Raji (cell line): Measurements from ENCODE around the gene CAPN14.

Experiments
- POLR2A ChIP-seq: IDR thresholded peaks from 2 replicates; pipeline ENCODE4 v1.6.1; 2011; ENCODE audit warnings: low read depth, low read length, control low read depth; ENCODE audit not compliant: insufficient read depth

The CAPN14 gene

DNA sequence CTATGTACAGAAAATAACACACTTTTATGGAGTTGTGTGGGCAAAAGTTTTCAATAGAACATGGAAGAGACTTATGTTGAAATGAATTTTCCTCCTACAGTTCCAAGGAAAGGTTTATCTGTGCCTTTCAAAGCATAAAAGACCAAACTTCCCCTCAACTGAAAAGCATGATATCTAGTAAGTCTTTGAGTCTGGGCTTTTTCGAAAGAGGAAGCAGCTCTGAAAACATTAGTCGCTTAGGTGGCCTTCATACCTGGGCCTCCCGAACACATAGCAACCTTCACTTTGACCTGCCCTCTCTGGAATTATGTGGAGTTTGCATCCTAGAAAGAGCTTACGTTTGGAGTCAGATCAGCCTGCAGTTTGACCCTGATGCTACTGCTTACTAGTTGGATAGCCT, 4.8 kb upstream of the CAPN14 start:
- TF ChIP-seq POLR2A, result no peak

DNA sequence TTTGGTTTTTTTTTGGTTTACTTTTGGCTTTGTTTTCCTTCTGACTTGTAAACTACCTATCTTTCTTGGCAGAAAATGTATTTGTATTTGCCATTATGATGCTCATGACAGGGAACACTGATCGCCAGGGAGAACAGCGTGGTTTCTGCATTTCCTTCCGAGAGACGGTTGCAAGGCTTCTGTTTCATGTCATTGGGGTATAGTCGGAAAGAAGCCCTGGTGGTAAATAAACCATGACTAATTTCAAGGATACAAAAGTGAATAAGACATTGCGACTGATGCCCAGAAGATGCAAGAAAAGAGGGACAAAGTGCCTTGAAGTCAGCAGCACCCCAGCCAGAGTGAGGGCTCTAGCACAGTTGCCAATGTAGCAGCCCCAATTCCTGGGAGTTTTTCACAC, 4.2 kb upstream of the CAPN14 start:
- TF ChIP-seq POLR2A, result no peak

DNA sequence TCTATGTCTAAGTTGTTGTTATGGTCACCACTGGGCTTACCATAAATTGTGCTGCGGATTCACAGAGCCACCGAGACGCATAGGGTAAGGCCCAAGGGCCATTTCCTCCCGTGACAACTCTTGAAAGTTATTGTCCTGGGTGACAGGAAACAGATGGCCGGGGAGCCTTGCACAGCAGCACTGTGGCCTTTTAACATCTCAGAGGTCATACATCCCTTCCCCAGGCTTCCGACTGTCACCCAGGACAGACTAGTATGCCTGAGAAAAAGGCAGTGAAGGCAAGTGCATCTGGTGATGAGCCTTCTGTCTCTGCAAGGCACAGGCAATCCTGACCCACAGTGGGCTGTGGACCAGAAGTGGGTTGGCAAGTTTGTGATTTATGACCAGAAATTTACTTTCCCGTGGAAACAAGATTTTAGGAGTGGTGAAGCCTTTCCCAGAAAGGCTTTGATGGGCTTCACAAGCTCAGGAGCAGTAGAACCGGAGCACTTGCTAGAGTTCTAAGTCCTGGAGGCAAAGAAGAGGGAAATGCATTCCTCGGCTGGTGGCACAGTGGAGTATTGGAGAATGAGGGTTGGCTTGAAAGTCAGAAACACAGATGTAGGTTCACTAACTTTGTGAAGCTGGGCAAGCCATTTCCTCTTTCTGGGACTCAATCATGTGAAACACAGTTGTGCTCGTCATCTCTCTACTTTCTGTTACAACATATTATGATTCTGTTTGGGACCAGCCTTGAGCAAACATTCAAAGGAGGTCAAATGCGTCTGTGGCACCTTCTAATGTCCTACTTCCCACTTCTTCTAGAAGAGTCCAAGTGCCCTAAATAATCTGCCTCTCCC, 2.0 kb upstream of the CAPN14 start:
- TF ChIP-seq POLR2A, result no peak

DNA sequence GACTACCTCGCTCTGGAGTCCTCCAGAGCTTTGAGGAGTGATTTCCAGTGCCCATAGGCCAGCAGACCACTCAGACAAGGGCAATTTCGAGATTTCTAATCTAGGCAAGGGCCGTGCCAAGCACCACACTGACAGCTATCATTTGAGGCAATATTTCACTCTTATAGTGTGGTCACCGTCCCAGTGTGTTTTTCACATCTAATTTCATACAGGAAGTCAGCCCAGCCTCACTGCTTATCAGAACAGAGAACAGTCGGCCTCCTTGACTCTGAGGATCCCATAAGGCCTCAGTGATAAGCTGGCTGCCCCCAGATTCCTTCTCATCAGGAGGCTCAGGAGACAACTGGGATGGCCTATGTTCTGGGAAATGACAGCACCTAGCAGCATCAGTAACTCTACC, 581 bp downstream of the CAPN14 start:
- no peak for TF ChIP-seq POLR2A

DNA sequence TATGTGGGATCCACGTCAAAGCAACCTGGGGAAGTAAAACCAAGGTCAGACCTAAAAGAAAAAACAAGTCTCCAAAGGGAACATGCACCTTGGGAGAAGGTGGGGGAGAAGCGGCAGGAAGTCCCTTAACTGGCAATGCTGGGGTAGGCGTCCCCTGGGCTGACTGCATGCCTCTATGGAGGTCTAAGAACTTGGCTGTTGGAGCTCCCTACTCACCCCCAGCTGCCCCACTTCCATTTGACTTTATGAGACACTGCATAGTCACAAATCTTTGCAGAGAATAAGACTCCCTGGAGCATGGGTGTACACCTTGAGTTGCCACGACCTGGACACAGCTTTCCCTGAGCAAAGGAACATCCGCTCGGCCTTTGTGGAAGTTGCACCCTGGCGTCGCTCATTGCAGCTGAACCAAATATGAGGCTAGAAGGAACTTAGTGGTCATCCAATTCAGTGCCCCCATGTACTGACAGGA, 2.8 kb downstream of the CAPN14 start:
- no peak for TF ChIP-seq POLR2A

DNA sequence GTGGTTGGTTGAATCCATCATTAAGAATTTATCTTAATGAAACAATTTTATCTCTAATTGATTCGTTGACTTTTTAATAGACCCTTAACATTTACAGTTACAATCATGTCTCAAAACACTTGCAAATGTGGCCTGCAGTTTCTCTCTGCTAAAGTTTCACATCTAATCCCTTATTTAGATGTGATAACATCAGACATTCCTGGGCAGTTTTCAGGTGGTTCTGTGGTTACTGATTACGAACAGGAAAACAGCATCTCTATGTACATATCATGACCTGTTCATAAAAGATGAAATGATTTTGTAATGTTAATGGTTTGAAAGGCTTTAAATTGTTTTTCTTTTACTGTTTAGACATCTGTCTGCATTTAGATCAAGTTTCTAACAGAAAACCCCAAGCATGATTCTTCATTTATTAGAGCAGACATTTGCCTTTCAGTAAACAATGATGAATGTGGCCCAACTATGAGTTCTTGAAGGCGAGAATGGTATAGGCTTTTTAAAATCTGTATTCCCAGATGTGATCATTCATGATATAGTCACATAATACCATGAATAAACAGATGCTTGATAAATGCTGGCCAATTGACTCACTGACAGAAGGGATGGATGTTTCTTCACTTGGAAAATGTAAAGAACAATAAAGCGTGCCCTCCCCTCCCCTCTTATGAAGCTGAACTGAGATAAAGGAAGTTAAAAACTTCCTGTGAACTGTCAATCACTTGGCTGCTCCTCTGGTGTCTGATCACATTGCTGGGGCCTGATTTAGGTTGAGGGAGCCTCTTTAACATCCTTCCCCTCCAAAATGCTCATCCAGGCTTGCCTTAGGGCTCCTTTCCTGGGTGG, 3.5 kb downstream of the CAPN14 start:
- TF ChIP-seq POLR2A, result no peak

DNA sequence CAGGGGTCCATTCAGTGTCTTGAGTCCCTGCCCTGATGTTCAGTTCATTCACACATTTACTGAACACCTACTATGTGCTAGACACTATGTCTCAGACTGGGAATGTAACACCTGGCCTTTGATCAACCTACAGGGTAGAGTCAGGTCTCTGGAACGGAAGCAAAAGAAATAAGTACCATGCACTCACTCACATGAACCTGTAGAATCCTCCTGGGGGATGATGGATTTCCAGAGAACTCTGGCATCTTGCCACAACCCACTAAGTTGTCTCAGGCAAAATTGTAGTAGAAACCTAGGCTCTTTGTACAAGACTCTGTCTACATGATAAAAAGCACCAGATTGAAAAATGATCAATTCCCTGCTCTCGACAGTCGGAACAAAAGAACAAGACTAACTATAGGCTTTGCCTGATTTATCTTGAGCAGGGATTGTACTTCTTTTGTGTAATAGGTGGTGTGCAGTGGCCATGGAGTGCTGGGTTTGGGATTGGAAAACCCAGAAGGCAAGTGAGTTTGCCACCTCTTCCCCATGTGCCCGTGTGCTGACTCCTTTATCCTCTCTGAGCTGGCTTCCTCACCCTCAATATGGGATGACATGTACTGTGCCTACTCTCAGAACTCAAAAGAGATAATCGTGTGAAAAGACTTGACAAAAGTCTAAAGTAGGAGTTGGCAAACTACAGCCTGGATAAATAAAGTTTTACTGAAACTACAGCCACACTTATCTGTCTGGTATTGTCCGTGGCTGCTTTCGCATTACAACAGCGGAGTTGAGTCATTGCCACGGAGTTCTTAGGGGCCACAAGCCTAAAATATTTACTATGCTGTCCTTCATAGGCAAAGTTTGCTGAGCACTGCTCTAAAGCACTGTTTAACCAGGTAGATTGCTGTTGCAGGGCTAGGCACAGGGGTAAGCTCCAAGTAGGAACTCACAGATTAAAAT, 4.4 kb downstream of the CAPN14 start:
- no peak for TF ChIP-seq POLR2A

DNA sequence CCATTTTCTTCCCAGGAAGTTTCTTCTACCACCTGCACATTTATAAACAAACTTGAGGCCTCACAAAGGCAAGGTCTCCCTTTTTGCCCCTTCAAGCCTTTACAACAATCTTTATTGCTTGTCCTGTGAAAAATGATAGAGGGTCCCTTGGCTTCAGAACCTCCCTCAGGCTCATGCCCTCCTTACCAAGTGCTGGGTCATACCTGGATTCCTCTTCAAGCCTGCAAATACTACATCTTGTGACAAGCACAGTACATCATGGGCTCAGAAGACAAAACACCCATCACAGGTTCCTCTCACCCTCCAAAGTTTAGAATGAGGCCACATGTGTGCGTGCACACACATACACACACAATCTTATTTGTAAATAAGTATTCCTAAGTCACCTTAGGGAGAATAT, 9.1 kb downstream of the CAPN14 start:
- no peak for TF ChIP-seq POLR2A

DNA sequence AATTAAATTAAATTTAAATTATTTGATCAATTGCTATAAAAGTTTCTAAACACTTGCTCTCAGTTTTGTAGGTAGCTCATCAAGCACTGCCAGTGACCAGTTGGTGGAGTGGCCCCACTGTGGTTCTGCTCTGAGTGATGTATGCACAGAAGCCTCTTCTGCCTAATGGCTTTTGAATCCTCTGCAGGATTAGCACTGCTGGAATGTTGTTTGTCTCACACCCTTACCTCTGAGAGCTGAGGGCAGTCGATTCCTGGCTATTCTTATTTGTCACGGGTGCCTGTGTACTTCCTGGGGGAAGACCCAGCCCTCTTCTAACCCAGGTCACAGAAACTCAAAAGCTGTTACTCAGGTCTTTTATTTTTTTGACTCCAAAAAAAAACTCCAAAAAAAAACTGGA, 9.5 kb downstream of the CAPN14 start:
- TF ChIP-seq POLR2A, result no peak

DNA sequence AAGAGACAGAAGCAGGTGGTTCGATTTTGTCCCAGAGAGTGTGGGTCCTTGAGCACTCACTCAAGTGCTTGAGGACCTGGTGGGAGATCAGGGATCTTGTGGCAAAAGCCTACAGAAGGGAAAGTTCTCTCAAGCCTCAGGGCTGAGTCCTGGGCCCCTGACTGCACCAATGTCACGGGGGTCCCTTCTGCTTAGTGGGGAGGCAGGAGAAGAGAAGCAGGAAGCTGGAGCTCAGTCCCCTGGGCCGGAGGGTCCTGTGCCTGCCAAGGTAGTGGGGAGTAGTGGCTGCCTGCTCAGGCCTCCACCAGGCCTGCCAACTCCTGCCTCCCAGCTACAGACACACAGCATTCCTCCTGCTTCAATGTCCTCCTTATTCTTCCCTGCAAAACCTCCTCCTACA, 11.7 kb downstream of the CAPN14 start:
- TF ChIP-seq POLR2A, result no peak

DNA sequence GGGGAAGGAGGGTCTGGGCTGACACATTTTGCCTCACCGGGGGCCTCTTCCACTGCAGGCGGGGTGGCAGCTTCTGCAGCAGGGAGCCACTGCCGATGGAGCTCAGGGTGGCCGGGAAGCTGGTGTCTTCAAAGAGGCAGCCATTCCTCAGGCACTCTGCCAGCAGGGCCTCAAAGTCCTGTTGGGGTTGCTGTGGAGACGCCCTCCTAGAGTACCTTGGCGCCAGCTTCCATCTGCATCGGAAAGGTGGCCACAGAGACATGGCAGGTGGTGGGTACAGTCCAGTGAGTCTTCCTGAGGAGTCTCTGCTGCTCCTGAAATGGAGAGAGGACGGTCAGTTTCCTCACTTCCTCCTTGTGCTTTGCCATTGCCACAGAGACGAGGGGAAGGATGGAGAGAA, 12.1 kb downstream of the CAPN14 start:
- TF ChIP-seq POLR2A, result no peak

DNA sequence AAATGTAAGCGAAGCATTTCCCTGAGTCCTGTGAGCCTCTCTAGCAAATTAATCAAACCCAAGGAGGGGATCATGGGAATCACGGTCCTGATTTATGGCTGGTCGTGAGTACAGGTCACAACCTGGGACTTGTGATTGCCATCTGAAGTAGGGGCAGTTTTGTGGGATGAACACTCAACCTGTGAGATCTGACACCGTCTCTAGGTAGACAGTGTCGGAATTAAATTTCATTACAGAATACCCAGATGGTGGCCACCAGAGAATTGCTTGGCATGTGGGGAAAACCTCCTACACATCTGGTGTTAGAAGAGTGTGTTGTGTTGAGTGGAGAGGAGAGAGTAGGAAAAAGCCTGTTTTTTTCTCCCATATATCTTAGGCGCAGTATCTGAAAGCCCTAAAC, 12.5 kb downstream of the CAPN14 start:
- TF ChIP-seq POLR2A, result no peak

DNA sequence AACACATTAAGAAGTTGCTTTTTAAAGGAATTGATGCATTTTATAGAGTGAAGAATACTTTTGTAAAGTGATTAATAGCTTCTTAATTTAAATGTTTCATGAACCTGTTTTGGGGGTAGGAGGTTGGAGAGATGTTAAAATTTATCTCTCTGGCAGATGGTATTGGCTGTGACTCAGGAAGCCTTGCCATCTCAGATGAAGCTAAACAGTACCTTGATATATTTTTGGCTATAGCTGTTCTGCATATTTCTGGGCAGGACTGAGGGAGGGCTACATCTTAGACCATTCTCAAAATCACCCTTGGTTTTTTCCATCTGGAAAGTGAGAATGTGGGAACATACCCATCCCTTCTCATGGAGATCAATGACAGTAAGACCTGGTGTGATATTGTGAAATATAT, 13.4 kb downstream of the CAPN14 start:
- no peak for TF ChIP-seq POLR2A

DNA sequence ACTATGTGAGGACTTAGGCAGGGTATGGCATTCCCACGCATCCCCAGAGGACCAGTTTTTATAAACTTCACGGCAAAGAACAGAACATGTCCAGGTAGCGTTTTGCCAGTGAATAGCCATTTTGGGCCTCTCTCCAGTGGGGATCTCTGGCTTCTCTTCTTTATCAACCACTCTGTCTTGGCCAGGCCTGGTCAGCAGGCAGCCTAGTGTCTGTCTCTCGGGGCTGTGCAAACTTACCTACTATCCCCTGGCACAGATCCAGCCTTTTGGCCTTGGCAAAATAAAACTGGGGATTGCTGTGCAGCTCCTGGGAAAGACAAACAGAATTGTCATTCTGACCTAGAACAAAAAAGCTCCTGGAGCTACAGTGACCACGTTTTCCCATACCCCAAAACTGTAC, 14.5 kb downstream of the CAPN14 start:
- no peak for TF ChIP-seq POLR2A

DNA sequence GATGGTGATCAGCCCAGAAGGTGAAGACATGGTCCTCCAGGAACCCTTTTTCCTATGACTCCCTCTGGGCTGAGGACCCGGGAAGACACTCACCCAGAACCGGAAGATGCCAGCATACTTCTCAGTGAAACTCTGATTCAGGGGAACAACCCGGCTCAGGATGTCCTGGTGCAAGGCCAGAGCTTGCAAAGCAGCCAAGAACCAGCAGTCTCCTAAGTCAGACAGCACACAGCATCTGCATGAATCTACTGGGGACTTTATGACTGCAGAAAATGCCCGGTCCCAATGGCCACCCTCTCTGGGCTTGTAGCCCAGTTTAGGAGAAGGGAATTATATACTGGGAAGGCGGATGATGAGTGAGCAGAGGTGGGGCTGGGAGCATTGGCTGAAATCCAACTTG, 15.3 kb downstream of the CAPN14 start:
- TF ChIP-seq POLR2A, result no peak
